ENCODE results near the gene PLA2G2D.

GRCh38 chr1:20166051-20166450 lies 46.7 kb upstream of the PLA2G2D start:
- TF ChIP-seq CTCF (IDR thresholded peaks at IDR 0.05) = no peak
- no peak for TF ChIP-seq POLR2A (IDR thresholded peaks at IDR 0.05)
